Hematopoietic multipotent progenitor cell treated with erythropoietin and hydrocortisone succinate and interleukin-3 and kit ligand, for 17 days (in vitro differentiated cells): ENCODE measurements around the gene CARF.
A peak's percentile ranks its signal among the peaks of the same experiment; 100 is the strongest.
"Not testable (repeated sequence)": the region's sequence is repeated elsewhere in the genome, so short reads cannot be mapped to it uniquely, and the experiment has no call there.

ENCODE experiments used
- DNase-seq: peaks from one replicate; pipeline ENCODE4 v3.0.0-alpha.2; 2015; ENCODE audit warnings: low spot score

CARF gene

DNA sequence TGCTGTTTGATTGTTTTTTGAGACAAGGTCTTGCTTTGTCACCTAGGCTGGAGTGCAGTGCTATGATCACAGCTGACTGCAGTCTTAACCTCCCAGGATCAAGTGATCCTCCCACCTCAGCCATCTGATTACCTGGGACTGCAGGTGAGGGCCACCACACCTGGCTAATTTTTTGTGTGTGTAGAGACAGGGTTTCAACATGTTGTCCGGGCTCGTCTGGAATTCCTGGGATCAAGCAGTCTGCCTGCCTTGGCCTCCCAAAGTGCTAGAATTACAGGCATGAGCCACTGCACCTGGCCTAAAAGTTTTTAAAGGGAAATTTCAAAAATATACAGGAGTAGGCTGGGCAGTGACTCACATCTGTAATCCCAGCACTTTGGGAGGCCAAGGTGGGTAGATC is 22.4 kb downstream of the CARF start:
- DNase-seq, result no peak

DNA sequence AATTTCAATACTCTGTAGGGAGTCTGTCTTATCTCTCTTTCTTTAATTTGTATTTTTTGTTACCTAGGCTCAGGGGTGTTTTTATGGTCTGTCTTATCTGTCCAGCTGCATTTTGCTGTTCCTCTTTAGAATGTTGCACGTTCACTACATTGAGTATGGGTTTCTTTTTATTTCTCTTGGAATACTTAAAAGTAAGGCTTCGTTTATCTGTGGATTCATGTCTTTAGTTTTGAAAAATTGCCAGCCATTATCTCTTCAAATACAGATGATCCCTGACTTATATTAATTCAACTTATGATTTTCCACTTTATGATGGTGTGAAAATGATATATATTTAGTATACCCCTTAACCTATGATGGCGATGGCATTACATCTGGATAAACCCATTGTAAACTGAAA is 26.9 kb downstream of the CARF start:
- no peak for DNase-seq

DNA sequence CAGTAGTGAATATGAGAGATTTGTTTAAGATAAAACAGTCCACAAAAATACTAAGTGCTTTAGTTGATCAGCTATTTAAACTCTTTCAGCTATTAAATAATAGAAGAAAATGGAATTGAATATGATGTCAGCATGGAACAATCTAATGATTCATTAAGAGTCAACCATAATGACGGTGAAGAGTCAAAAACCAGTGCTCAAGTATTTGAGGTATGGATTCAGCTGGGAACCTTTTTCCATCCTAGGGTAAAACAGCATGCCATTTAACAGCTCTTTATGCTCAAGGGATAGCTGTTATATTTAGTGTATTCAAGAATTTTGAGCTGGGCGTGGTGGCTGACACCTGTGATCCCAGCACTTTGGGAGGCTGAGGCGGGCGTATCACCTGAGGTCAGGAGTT is 29.7 kb downstream of the CARF start:
- no peak for DNase-seq

GRCh38 chr2:202944408-202944807 is 32.3 kb downstream of the CARF start:
- no peak for DNase-seq

- no peak for DNase-seq
These were observed 32.7 kb downstream of the CARF start for GRCh38 chr2:202944816-202945215.

GRCh38 chr2:202945497-202945896 is 33.4 kb downstream of the CARF start:
- DNase-seq, result no peak

GRCh38 chr2:202949333-202949732 is 37.3 kb downstream of the CARF start:
- not testable (repeated sequence) for DNase-seq

GRCh38 chr2:202950592-202950991 is 38.5 kb downstream of the CARF start:
- DNase-seq, result peak; percentile 22

- no peak for DNase-seq
These were observed 48.4 kb downstream of the CARF start for GRCh38 chr2:202960524-202960923.

DNA sequence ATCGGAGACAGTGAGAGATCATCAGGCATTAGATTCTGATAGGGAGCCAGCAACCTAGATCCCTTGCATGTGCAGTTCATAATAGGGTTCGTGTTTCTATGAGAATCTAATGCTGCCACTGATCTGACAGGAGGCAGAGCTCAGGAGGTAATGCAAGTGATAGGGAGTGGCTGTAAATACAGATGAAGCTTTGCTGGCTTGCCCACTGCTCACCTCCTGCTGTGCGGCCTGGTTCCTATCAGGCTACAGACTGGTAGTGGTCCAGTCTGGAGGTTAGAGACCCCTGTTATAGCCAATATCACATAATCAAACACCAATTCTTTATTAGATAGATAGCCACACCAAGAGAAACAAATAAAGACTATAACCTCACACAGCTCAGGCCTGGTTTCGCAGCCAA is 51.6 kb downstream of the CARF start:
- DNase-seq, result no peak

GRCh38 chr2:202965810-202966460 is 53.9 kb downstream of the CARF start:
- peak; percentile 55 for DNase-seq

- DNase-seq, result not testable (repeated sequence)
These were observed 57.3 kb downstream of the CARF start for GRCh38 chr2:202969404-202969803.

DNA sequence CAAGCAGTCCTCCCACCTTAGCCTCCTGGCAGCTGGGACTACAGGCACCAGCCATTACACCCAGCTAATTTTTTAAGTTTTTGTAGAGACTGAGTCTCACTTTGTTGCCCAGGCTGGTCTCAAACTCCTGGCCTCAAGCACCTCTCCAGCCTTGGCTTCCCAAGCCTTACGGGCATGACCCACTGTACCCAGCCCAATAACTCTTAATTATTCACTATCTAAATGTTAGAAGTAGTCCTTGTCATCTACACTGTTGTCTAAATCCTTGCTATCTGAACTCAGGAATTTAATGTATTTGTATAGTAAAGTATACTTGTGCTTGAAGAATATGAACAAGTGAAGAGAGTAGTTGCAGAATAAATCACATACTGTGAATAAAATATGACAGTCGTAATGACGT is 64.7 kb downstream of the CARF start:
- DNase-seq, result no peak

DNA sequence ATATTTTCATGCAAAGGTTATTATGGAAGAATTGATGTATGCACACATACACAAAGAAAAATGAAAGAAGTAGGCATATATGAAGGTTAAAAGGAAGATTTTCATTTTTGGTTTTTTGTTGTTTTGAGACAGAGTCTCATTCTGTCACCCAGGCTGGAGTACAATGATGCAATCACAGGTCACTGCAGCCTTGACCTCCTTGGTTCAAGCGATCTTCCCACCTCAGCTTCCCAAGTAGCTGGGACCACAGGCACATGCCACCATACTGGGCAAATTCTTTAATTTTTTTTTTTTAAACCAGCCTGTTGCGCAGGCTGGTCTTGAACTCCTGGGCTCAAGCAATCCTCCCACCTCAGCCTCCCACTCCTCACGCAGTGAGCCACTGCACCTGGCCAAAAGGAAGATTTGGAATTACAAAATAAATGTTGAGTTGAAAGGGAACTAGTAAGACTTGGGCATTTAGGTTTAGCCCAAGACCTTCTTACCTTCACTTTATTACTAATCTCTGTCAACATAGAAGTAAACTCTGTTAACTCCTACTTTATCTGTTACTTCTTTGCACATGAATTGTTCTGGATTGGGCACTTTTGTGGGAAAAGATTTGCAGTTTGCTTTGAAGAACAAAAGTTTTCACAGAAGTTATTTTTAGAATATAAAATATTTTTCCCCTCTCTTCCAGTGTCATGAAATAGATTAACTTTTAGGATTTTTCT is 70.9 kb downstream of the CARF start:
- DNase-seq, result no peak

- DNase-seq, result no peak
These were observed 77.7 kb downstream of the CARF start for GRCh38 chr2:202989749-202990148.

DNA sequence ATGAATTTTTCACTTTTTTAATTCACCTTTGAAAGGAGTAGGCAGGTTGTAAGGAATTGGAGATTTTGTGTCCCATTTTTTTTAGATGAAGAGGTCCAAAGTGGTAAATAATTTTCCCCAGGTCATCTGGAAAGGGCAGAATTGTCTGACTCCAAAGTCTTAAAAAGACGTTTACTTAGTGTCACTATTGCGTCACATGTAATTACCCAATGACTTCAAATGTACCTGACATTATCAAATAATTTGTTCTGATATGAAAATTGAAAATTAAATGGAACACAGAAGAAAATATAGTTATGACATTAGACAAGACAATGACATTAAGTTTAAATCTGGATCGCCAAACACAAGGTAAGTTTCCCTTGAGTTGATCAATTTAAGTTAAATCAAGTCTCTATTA is 78.4 kb downstream of the CARF start:
- DNase-seq, result no peak

- DNase-seq, result not testable (repeated sequence)
These were observed 85.0 kb downstream of the CARF start for GRCh38 chr2:202997113-202997512.

GRCh38 chr2:203002054-203002821 is 90.2 kb downstream of the CARF start:
- DNase-seq, result no peak

DNA sequence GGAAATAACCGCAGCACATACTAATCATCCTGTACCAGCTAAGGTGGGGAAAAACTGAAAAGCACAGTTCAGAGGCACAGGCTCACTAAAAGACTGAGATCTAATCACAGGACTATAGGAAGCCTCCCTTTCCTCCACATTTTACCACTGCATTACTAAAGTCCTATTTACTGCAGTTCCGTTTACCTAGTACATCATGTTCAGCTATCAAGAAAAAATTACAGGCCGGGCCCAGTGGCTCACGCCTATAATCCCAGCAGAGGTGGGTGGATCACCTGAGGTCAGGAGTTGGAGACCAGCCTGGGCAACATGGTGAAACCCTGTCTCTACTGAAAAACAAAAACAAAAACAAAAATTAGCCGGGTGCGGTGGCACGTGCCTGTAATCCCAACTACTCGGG is 91.6 kb downstream of the CARF start:
- DNase-seq, result no peak

GRCh38 chr2:203014456-203015199 is 102.6 kb downstream of the CARF start, which contains the start of gene NBEAL1:
NBEAL1 (plus strand) TSS chr2:203014875; CDS start chr2:203016385, 1,510 bp downstream.
- peak; percentile 98 for DNase-seq

- no peak for DNase-seq
These were observed 104.6 kb downstream of the CARF start for GRCh38 chr2:203016716-203017115.

DNA sequence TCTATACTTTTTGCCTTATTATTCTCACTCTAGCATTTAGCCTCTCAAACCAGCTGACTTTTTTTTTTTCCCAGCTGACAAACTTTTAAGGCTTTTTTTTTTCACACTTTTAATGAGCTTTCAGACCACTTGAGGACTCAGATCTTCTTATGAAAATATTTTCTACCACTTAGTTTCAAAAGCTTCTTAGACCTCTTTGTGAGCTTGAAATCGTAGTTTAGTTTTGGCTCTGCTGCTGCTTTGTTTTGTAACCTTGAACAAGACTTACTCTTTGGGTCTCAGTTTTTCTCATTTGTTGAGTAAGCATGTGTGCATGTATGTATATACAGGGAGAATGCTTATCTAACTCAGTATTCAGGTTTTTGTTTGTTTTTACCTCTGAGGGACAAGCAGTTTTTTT is 106.1 kb downstream of the CARF start:
- DNase-seq, result no peak
